Measurements from ENCODE around the gene OR14A16.

DNA sequence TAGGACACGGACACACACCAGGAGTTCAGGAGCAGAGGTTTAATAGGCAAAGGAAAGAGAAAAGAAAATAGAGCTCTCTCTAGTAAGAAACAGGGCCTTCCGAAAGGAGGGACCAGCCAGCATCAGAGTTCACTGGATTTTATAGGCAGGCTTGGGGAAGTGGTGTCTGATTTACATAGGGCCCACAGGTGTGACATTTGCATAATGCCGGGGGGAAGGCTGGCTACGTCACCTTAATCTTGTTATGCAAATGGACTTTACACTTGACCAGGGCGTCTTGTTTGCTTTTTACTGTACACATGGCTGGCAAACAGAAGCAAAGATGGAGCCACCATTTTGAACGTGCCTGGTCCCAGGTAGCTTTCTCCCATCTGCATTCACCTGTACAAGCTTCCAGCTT lies at the start of gene OR14A16:
- TF ChIP-seq POLR2A (IDR thresholded peaks at IDR 0.05) (no peak), POLR2AphosphoS5 (IDR thresholded peaks at IDR 0.05) (no peak)
